ENCODE measurements around the gene ADCY5.

ADCY5 gene

DNA sequence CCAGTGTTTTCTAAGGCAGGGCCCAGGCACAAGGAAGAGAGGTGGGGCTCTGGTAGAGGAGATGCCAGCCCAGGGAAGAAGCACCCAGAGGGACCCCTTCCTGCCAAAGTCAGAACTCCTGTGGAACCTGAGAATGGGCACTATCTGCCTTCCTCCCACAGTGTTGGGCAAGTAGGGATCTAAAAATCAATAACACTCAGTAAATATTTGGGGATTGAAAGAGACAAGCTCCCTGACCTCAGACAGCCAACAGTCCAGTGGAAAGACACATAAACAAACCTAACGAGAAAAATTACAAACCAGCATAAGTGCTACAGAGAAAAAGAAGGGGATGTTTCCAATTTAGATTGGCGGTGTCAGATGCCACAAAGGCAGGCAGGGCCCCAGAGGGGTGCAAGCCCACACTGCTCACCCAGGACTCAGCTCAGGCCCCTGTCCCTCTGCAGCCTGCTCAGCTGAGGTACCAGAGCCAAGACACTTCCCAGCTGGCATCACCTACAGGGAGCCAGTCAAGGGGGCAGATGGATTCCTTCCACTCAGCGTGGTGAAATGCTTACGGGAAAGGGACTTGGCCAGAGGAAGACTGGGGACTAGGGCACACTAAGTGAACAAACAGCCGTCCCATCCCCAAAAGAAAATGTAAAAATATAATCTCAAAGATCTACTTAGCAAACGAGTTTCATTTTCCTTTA lies 15.9 kb downstream of the ADCY5 start:
- TF ChIP-seq, protein P1, sequence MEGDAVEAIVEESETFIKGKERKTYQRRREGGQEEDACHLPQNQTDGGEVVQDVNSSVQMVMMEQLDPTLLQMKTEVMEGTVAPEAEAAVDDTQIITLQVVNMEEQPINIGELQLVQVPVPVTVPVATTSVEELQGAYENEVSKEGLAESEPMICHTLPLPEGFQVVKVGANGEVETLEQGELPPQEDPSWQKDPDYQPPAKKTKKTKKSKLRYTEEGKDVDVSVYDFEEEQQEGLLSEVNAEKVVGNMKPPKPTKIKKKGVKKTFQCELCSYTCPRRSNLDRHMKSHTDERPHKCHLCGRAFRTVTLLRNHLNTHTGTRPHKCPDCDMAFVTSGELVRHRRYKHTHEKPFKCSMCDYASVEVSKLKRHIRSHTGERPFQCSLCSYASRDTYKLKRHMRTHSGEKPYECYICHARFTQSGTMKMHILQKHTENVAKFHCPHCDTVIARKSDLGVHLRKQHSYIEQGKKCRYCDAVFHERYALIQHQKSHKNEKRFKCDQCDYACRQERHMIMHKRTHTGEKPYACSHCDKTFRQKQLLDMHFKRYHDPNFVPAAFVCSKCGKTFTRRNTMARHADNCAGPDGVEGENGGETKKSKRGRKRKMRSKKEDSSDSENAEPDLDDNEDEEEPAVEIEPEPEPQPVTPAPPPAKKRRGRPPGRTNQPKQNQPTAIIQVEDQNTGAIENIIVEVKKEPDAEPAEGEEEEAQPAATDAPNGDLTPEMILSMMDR (IDR thresholded peaks at IDR 0.05; ENCODE audit: low read depth, low read length, missing control alignments), result no peak
- no peak overlapping the region for H3K4me3 ChIP-seq (ENCODE audit: low read depth, low read length)
- in situ Hi-C loops (cut with HindIII; ENCODE audit: low sequenced_read_pairs), result no loop called here
- no peak for DNase-seq (ENCODE audit: low read depth)

DNA sequence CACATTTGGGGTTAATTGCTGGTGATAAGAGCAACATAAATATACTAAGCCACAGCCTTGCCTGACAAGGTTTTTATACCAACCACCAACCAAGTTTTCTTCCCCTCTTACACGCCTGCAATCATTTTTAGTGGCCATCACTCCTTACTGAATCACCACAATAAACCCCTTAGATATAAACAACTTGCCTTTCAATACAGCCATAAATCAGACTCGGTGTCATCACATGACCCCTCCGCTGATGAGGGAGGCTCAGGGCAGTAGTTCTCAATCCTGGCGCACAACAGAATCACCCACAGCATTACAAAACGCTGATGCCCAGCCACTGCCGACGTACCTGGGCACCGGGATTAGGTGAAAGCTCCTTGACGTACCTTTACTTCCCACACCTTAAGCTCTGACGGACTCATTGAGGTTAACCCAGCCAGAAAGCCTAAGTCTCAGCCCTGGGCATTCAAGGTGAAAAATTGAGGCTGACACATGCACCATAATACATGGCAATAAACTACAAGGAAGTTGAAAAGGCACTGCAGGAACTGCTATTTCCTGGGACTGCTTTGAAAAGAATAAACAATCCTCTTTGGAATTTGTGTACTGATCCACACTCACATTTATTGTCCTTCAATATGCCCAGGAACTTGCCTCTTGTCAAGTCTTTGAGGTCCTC lies 17.1 kb downstream of the ADCY5 start:
- DNase-seq (ENCODE audit: low read depth), result no peak
- H3K4me3 ChIP-seq (ENCODE audit: low read depth, low read length), result no peak overlapping the region
- in situ Hi-C loops (cut with HindIII; ENCODE audit: low sequenced_read_pairs), result no loop called here
- TF ChIP-seq, protein P1 (IDR thresholded peaks at IDR 0.05; ENCODE audit: low read depth, low read length, missing control alignments), result no peak

DNA sequence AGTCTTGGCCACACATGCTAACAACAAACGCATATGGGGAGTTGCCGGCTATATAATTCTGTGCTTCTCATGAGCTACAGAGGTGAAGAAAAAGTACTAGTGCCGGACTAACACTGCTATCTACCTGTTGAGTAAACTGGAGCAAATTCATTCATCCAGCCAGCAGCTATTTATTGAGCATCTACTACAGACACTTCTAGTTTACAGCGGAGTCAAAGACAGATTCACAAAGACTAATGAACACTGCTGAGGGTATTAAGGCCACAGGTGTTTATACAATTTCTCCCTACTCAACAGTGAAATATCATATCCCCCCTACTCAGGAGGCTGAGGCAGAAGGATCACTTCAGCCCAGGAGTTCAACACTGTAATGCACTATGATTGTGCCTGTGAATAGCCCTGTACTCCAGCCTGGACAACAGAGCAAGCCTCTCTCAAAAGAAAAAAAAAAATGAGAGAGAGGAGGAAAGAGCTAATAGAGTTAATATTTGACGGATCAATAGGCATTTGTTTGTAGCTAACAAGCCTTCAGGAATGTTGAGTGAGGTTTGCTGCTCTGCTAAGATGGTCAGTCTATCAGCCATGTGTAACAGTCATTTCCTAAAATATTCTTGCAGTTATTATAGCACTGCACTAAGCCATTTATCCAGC lies 17.8 kb downstream of the ADCY5 start:
- no peak overlapping the region for H3K4me3 ChIP-seq (ENCODE audit: low read depth, low read length)
- TF ChIP-seq, protein P1 (IDR thresholded peaks at IDR 0.05; ENCODE audit: low read depth, low read length, missing control alignments), result no peak
- DNase-seq (ENCODE audit: low read depth), result no peak
- in situ Hi-C loops (cut with HindIII; ENCODE audit: low sequenced_read_pairs), result no loop called here

DNA sequence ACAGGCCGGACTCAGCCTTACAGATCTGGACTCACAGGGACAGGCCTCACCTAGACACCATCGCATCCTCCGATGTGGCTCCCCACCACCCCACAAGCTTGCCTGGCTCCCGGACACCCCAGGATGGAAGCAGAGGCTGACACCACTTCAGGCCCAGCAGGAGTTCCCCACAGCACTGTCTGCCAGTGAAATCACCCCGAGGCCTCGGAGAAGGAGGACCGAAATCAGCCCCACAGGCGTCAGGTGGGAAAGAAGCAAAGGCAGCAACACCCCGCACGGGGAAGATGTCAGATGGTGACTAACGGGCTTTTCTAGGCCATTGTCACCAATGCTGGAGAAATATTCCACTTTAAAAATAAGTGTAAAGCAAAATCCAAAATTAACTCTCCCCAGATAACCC lies 18.6 kb downstream of the ADCY5 start:
- no peak overlapping the region for H3K4me3 ChIP-seq (ENCODE audit: low read depth, low read length)
- DNase-seq (ENCODE audit: low read depth), result no peak
- in situ Hi-C loops (cut with HindIII; ENCODE audit: low sequenced_read_pairs), result no loop called here
- TF ChIP-seq, protein P1 (IDR thresholded peaks at IDR 0.05; ENCODE audit: low read depth, low read length, missing control alignments), result no peak

DNA sequence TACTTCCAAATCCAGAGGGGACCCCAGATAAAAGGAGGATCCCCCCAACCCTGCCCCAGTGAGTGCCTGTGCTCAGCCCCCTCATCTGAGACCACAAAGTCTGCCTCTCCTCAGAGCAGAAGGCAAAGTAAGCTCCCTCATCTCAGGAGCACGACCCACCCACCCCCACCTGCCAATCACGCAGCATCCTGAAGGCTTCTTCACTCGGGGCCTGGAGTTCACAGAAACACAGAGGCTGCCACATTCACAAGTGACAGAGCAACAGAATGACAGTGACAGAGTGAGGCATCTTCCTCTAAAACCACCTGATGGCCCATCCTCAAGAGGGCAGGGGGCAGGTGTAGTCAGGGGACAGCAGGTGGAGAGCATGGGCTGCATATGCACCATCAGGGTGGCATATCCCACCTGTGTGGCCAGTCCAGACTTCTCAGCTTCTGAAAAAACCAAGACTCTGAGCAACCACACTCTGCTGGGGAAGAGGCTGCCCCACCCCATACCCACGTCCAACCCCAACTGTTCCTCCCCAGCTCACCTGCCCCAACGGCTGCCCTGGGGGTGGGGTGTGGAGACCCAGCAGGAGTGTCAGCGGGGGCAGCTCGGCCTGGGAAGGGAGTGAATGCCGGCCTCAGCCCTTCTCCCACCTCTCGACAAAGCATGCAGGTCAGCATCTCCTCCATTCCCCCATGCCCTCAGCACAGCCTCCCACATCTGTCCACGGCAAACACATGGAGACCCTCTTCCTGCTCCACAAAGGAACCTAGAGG lies 19.3 kb downstream of the ADCY5 start:
- no peak overlapping the region for H3K4me3 ChIP-seq (ENCODE audit: low read depth, low read length)
- DNase-seq (ENCODE audit: low read depth), result no peak
- TF ChIP-seq, protein P1 (IDR thresholded peaks at IDR 0.05; ENCODE audit: low read depth, low read length, missing control alignments), result no peak
- in situ Hi-C loops (cut with HindIII; ENCODE audit: low sequenced_read_pairs), result no loop called here

DNA sequence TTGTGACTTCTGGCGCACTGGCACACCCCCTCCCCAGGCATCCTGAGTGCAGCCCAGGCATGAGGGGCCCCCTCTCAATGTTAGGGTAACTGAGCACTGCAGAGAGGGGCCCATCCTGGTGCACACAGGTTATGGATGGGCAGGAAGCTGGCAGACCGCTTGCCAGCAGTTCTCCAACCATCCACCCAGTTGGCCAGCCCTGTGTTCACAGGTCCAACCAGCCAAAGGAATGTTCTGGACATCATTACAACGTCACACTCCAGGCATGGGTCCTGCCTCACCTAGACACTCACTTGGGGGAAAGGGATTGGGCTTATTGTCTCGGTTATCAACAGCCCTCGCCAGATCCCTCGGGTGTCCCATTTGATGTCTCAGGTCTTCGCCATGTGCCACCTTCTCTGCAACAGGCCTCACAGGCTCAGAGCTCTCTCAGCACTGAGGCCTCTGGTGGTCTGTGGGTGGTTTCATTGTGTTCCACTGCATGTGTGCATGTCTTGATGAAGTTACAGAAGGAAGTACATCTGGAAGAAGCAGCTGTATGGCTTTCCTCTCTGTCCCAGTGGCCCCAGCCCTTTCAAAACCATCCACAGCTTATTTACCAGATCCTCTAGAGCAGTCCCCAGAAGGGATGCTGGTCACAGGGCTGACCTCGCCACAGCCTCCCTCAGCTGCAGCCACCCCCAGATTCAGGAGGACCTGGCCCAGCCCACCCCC lies 23.7 kb downstream of the ADCY5 start:
- in situ Hi-C loops (cut with HindIII; ENCODE audit: low sequenced_read_pairs), result no loop called here
- TF ChIP-seq, protein P1 (IDR thresholded peaks at IDR 0.05; ENCODE audit: low read depth, low read length, missing control alignments), result no peak
- DNase-seq (ENCODE audit: low read depth), result no peak
- no peak overlapping the region for H3K4me3 ChIP-seq (ENCODE audit: low read depth, low read length)
